ENCODE data around the gene DIDO1. TPM values are rescaled to one million over a fixed set of nuclear protein-coding genes. Genes with fewer than 3 reads are reported as not detected.
A peak's percentile ranks its signal among the peaks of the same experiment; 100 is the strongest.
"Not testable (repeated sequence)": the region's sequence is repeated elsewhere in the genome, so short reads cannot be mapped to it uniquely, and the experiment has no call there.

The DIDO1 gene
- total RNA-seq, 1 experiment from 2014 or later = 42.9 TPM

DNA sequence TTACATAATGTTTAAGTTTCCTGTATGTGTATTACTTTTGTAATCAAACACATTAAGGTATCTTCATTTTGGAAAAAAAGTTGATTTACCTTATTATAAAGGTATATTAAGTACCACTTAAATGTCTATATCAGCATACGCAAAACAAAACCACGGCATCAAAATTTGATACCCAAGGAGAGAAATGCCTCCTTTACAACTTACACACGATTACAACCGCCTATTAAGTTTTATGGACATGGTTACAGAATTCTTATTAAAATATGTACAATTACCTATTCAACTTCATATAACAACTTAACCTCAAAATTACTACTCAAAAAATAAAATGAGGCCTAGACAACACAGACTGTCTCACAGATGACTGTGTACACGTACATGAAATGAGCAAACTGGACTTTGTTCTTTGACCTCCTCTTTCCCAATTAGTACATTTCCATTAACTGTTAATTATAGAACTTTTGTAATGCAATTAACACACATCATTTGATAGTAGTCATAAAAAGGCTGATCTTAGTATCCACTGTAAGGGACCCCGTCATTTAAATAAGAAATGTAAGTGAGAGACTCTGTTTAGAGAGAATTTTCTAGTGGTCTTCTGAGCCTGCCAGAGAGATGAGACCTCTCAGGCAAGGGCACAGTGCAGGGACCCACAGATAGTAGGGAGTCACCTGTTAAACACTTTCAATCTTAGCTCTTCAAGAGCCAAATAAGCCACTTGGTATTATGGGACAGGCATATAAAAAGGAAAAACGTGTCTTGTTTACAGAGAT lies 2.5 kb downstream of the DIDO1 start:
- peak overlapping the region; percentile 85; the same call in 1 of the 2 replicates for H3K27ac ChIP-seq
- H3K9me3 ChIP-seq (replicated peaks) = no peaks in the 10 kb centered on the region
- H3K4me1 ChIP-seq (replicated peaks) = peaks cover 54% of the 10 kb centered on the region
- H3K27me3 ChIP-seq (replicated peaks) = no peaks in the 10 kb centered on the region
- H3K36me3 ChIP-seq = peaks cover 27% of the 10 kb centered on the region
- H3K4me3 ChIP-seq = 0 out of 2 replicates have a peak overlapping the region, but pooled peaks have one; percentile 92
- no peak for DNase-seq (ENCODE audit: low read depth in 1 of 2, low spot score in 2 of 2)

- DNase-seq (ENCODE audit: low read depth in 1 of 2, low spot score in 2 of 2) = peak; percentile 58 to 83
These were observed 3.1 kb downstream of the DIDO1 start for GRCh38 chr20:62923059-62923668.

GRCh38 chr20:62922451-62922921 lies 3.8 kb downstream of the DIDO1 start:
- peaks cover 24% of the 10 kb centered on the region for H3K36me3 ChIP-seq
- no peaks in the 10 kb centered on the region for H3K9me3 ChIP-seq (replicated peaks)
- no peak overlapping the region for H3K4me3 ChIP-seq
- H3K27me3 ChIP-seq (replicated peaks) = no peaks in the 10 kb centered on the region
- no peak for DNase-seq (ENCODE audit: low read depth in 1 of 2, low spot score in 2 of 2)
- no peak overlapping the region for H3K27ac ChIP-seq
- H3K4me1 ChIP-seq (replicated peaks) = peaks cover 43% of the 10 kb centered on the region

More at GRCh38 chr20:62923059-62923668, 3.1 kb downstream of the DIDO1 start:
- H3K4me3 ChIP-seq; H3K9me3 ChIP-seq (replicated peaks); H3K27me3 ChIP-seq (replicated peaks): not testable (repeated sequence)
- Histone ChIP-seq H3K27ac (peak overlapping the region; percentile 85), H3K36me3 (peaks cover 27% of the 10 kb centered on the region), H3K4me1 (replicated peaks) (peaks cover 49% of the 10 kb centered on the region)

- no peaks in the 10 kb centered on the region for H3K9me3 ChIP-seq (replicated peaks)
- peak; percentile 38 to 68 for DNase-seq (ENCODE audit: low read depth in 1 of 2, low spot score in 2 of 2)
- peaks cover 32% of the 10 kb centered on the region for H3K4me1 ChIP-seq (replicated peaks)
- peaks cover 15% of the 10 kb centered on the region for H3K36me3 ChIP-seq
- no peaks in the 10 kb centered on the region for H3K27me3 ChIP-seq (replicated peaks)
- no peak overlapping the region for H3K27ac ChIP-seq
- no peak overlapping the region for H3K4me3 ChIP-seq
These were observed 5.1 kb downstream of the DIDO1 start for GRCh38 chr20:62921119-62921687.

GRCh38 chr20:62920039-62920645 lies 6.2 kb downstream of the DIDO1 start:
- Histone ChIP-seq H3K27ac (no peak overlapping the region), H3K27me3 (replicated peaks) (no peaks in the 10 kb centered on the region), H3K4me1 (replicated peaks) (peaks cover 32% of the 10 kb centered on the region)

DNA sequence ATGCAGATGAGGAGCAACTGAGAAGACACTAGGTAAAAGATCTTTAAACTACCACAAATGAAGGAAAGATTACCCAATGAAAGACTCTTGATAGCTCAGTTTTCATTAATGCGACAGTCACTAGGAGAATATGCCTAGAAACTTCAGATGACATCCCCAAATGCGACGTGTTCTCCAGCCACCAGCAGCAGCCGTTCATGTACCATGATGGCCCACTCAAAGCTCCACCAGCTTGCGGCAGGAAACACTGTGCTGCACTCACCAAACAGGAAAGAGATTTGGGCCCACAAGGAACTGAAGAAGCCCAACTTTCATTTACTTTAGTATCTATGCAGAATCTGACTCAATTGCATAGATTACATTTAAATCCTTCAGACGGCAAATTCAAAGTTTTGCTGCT lies 7.5 kb downstream of the DIDO1 start:
- Histone ChIP-seq H3K9me3 (replicated peaks) (no peaks in the 10 kb centered on the region), H3K27me3 (replicated peaks) (no peaks in the 10 kb centered on the region), H3K4me3 (no peak overlapping the region), H3K4me1 (replicated peaks) (peaks cover 22% of the 10 kb centered on the region), H3K27ac (no peak overlapping the region), H3K36me3 (peaks cover 7% of the 10 kb centered on the region)
- DNase-seq (ENCODE audit: low read depth in 1 of 2, low spot score in 2 of 2) = no peak

More at GRCh38 chr20:62920039-62920645, 6.2 kb downstream of the DIDO1 start:
- Histone ChIP-seq H3K36me3 (peaks cover 7% of the 10 kb centered on the region), H3K9me3 (replicated peaks) (no peaks in the 10 kb centered on the region), H3K4me3 (no peak overlapping the region)
- no peak for DNase-seq (ENCODE audit: low read depth in 1 of 2, low spot score in 2 of 2)

DNA sequence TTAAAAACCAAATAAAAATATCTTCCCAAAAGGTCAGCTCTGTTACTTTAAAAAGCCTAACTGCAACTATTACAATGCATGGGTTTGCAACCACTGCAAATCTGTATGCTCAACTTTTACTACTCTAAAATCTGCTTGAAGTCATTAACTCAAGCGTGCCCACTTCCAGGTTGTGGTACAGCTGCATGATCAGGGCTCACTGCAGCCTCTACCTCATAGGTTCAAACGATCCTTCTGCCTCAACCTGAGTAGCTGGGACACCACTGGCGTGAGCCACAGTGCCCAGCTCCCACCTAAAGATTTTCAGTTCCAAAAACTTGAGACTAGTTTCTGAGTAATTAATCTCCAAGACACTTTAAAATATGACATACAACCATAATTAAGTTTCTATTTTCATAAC lies 8.2 kb downstream of the DIDO1 start:
- Histone ChIP-seq H3K27ac (no peak overlapping the region), H3K9me3 (replicated peaks) (no peaks in the 10 kb centered on the region), H3K4me1 (replicated peaks) (peaks cover 15% of the 10 kb centered on the region), H3K36me3 (peaks cover 10% of the 10 kb centered on the region), H3K27me3 (replicated peaks) (no peaks in the 10 kb centered on the region), H3K4me3 (no peak overlapping the region)
- DNase-seq (ENCODE audit: low read depth in 1 of 2, low spot score in 2 of 2) = no peak

DNA sequence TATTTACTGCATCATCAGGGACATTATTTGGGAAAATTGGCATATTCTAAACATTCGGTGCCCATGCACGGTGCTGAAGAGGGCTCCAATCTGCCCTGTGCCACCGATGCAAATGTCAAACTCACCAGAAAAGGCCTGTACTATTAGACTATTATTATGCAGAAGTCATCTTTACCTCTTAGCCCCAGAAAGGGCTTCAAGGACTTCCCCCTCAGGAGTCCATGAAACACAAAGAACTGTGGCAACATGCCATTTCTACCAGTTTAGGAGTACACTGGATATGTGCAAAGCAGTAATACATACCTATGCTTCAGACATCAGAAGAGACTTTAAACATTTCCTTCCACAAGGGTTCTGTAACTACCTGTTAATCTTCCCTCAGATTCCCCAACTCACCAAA lies 8.6 kb downstream of the DIDO1 start:
- Histone ChIP-seq H3K4me3 (no peak overlapping the region), H3K27me3 (replicated peaks) (no peaks in the 10 kb centered on the region), H3K4me1 (replicated peaks) (peaks cover 11% of the 10 kb centered on the region), H3K27ac (no peak overlapping the region), H3K36me3 (peaks cover 14% of the 10 kb centered on the region), H3K9me3 (replicated peaks) (no peaks in the 10 kb centered on the region)
- DNase-seq (ENCODE audit: low read depth in 1 of 2, low spot score in 2 of 2) = no peak

GRCh38 chr20:62916703-62917476 lies 9.4 kb downstream of the DIDO1 start:
- Histone ChIP-seq H3K27ac (no peak overlapping the region), H3K36me3 (peaks cover 22% of the 10 kb centered on the region), H3K4me1 (replicated peaks) (peaks cover 10% of the 10 kb centered on the region; the same call in 1 of the 2 replicates), H3K27me3 (replicated peaks) (no peaks in the 10 kb centered on the region), H3K4me3 (no peak overlapping the region), H3K9me3 (replicated peaks) (no peaks in the 10 kb centered on the region)
- DNase-seq (ENCODE audit: low read depth in 1 of 2, low spot score in 2 of 2) = no peak

- H3K9me3 ChIP-seq (replicated peaks) = no peaks in the 10 kb centered on the region
- peak overlapping the region; percentile 17 for H3K27ac ChIP-seq
- no peaks in the 10 kb centered on the region for H3K27me3 ChIP-seq (replicated peaks)
- H3K4me1 ChIP-seq (replicated peaks) = 0 out of 2 replicates have a peak, but pooled peaks cover 5% of the 10 kb centered on the region
- H3K4me3 ChIP-seq = no peak overlapping the region
- H3K36me3 ChIP-seq = peaks cover 37% of the 10 kb centered on the region
- peak in 1 of 2 experiments; percentile 27 for DNase-seq (ENCODE audit: low read depth in 1 of 2, low spot score in 2 of 2)
These were observed 11.3 kb downstream of the DIDO1 start for GRCh38 chr20:62914970-62915457.

DNA sequence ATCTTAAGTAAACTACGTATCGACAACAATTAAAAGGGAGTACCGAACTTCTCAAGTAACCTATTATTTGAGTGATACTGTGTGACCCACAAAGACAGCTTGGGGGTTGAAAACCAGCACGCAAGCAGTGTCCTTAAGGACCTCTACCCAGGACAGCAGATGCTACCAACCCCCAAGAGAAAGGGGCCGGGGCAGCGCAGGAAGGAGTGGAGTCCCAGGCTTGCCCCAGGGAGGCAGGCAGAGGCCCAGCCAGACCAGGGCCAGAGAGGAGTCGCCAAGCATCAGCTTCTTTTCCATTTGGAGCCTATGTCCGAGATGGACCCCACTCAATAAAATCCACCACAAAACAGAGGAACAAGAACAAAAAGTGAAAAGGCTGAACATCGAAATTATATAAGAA lies 11.9 kb downstream of the DIDO1 start:
- H3K36me3 ChIP-seq = peaks cover 42% of the 10 kb centered on the region
- H3K4me3 ChIP-seq = no peak overlapping the region
- H3K9me3 ChIP-seq (replicated peaks) = no peaks in the 10 kb centered on the region
- DNase-seq (ENCODE audit: low read depth in 1 of 2, low spot score in 2 of 2) = no peak
- 0 out of 2 replicates have a peak, but pooled peaks cover 5% of the 10 kb centered on the region for H3K4me1 ChIP-seq (replicated peaks)
- H3K27me3 ChIP-seq (replicated peaks) = no peaks in the 10 kb centered on the region
- peak overlapping the region; percentile 17 for H3K27ac ChIP-seq

GRCh38 chr20:62913043-62913630 lies 13.2 kb downstream of the DIDO1 start:
- H3K27ac ChIP-seq = no peak overlapping the region
- no peak for DNase-seq (ENCODE audit: low read depth in 1 of 2, low spot score in 2 of 2)
- H3K4me1 ChIP-seq (replicated peaks) = 0 out of 2 replicates have a peak, but pooled peaks cover 5% of the 10 kb centered on the region
- H3K27me3 ChIP-seq (replicated peaks) = no peaks in the 10 kb centered on the region
- no peak overlapping the region for H3K4me3 ChIP-seq
- H3K9me3 ChIP-seq (replicated peaks) = no peaks in the 10 kb centered on the region
- H3K36me3 ChIP-seq = peaks cover 55% of the 10 kb centered on the region
